Vagina (tissue), 2 donors: Measurements from ENCODE around the gene DSP. TPM values are rescaled to one million over a fixed set of nuclear protein-coding genes. Genes with fewer than 3 reads are reported as not detected.
A peak's percentile ranks its signal among the peaks of the same experiment; 100 is the strongest.

Source experiments
- DNase-seq, 2 donors: peaks; one replicate each; pipeline ENCODE4 v3.0.0-alpha.2; 2017; ENCODE audit errors: extremely low spot score in 2 of 2
- H3K27ac ChIP-seq: fragments of 200-600 bp; sonication (generic); one replicate; pipeline ENCODE4 v1.5.1; 2019
- H3K27me3 ChIP-seq: fragments of 200-600 bp; sonication (generic); one replicate; pipeline ENCODE4 v1.5.1; 2019
- H3K36me3 ChIP-seq, 2 donors: fragments of 200-600 bp; sonication (generic); one replicate each; pipeline ENCODE4 v1.5.1; 2017 to 2019
- H3K4me1 ChIP-seq: fragments of 200-600 bp; sonication (generic); one replicate; pipeline ENCODE4 v1.5.1; 2019
- H3K4me3 ChIP-seq, 2 donors: fragments of 200-600 bp; sonication (generic); 1 replicate in 1 of 2; 2 replicates in 1 of 2; pipeline ENCODE4 v1.5.1; 2016 to 2019
- H3K9me3 ChIP-seq: fragments of 200-600 bp; sonication (generic); one replicate; pipeline ENCODE4 v1.5.1; 2019
- POLR2A ChIP-seq, 2 donors: fragments of 450-650 bp; IDR thresholded peaks; one replicate each; pipeline ENCODE4 v1.6.1; 2017; ENCODE audit warnings: antibody characterized with exemption in 2 of 2, mild to moderate bottlenecking in 2 of 2, moderate library complexity in 2 of 2
- POLR2AphosphoS5 ChIP-seq, 2 donors: sonication (generic); formaldehyde crosslinking; IDR thresholded peaks; one replicate each; pipeline ENCODE4 v1.9.0; 2017; ENCODE audit warnings: antibody characterized with exemption in 2 of 2, mild to moderate bottlenecking in 2 of 2, low read depth in 1 of 2; ENCODE audit not compliant: insufficient read depth in 1 of 2
- intact Hi-C: fragments of 100-400 bp; cut with DNase I; formaldehyde crosslinking; loops from one replicate; pipeline ENCODE4 v1.15.1; 2023
- total RNA-seq: library from RNA; depleted of rRNA; stranded (reverse); fragments of >200 nt; gene quantifications from one replicate; pipeline ENCODE4 v1.2.3, GENCODE V29; 2016
- TF ChIP-seq, protein P1 (sequence below), 3 experiments: fragments of 450-650 bp in 2 of 3; fragments of 200-600 bp in 1 of 3; sonication (generic) in 1 of 3; IDR thresholded peaks; one replicate each; pipeline ENCODE4 v1.5.1; 2017 to 2019; ENCODE audit warnings: antibody characterized with exemption in 3 of 3, mild to moderate bottlenecking in 2 of 3, moderate library complexity in 2 of 3

The DSP gene
- total RNA-seq, 1 donor from 2014 or later, result 802 TPM

DNA sequence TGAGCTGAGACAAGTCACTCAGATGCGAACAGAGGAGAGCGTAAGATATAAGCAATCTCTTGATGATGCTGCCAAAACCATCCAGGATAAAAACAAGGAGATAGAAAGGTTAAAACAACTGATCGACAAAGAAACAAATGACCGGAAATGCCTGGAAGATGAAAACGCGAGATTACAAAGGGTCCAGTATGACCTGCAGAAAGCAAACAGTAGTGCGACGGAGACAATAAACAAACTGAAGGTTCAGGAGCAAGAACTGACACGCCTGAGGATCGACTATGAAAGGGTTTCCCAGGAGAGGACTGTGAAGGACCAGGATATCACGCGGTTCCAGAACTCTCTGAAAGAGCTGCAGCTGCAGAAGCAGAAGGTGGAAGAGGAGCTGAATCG lies 39.1 kb downstream of the DSP start:
- H3K4me3 ChIP-seq, result no peak overlapping the region
- H3K9me3 ChIP-seq, result no peaks in the 10 kb centered on the region
- DNase-seq, result no peak
- TF ChIP-seq POLR2AphosphoS5 (IDR thresholded peaks at IDR 0.05; ENCODE audit: insufficient read depth in 1 of 2, low read depth in 1 of 2) (no peak), POLR2A (IDR thresholded peaks at IDR 0.05) (no peak)
- TF ChIP-seq, protein P1, sequence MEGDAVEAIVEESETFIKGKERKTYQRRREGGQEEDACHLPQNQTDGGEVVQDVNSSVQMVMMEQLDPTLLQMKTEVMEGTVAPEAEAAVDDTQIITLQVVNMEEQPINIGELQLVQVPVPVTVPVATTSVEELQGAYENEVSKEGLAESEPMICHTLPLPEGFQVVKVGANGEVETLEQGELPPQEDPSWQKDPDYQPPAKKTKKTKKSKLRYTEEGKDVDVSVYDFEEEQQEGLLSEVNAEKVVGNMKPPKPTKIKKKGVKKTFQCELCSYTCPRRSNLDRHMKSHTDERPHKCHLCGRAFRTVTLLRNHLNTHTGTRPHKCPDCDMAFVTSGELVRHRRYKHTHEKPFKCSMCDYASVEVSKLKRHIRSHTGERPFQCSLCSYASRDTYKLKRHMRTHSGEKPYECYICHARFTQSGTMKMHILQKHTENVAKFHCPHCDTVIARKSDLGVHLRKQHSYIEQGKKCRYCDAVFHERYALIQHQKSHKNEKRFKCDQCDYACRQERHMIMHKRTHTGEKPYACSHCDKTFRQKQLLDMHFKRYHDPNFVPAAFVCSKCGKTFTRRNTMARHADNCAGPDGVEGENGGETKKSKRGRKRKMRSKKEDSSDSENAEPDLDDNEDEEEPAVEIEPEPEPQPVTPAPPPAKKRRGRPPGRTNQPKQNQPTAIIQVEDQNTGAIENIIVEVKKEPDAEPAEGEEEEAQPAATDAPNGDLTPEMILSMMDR (IDR thresholded peaks at IDR 0.05), result no peak
- no peaks in the 10 kb centered on the region for H3K27me3 ChIP-seq
- no peak overlapping the region for H3K27ac ChIP-seq
- peaks cover 0 to 29% of the 10 kb centered on the region in 2 donors for H3K36me3 ChIP-seq
- H3K4me1 ChIP-seq, result no peaks in the 10 kb centered on the region
- intact Hi-C loops, result no loop called here

DNA sequence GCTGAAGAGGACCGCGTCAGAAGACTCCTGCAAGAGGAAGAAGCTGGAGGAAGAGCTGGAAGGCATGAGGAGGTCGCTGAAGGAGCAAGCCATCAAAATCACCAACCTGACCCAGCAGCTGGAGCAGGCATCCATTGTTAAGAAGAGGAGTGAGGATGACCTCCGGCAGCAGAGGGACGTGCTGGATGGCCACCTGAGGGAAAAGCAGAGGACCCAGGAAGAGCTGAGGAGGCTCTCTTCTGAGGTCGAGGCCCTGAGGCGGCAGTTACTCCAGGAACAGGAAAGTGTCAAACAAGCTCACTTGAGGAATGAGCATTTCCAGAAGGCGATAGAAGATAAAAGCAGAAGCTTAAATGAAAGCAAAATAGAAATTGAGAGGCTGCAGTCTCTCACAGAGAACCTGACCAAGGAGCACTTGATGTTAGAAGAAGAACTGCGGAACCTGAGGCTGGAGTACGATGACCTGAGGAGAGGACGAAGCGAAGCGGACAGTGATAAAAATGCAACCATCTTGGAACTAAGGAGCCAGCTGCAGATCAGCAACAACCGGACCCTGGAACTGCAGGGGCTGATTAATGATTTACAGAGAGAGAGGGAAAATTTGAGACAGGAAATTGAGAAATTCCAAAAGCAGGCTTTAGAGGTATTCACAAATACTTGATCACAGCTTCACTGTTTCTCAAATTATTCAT lies 39.6 kb downstream of the DSP start:
- H3K4me3 ChIP-seq, result no peak overlapping the region
- intact Hi-C loops, result no loop called here
- DNase-seq, result no peak
- no peaks in the 10 kb centered on the region for H3K4me1 ChIP-seq
- no peak overlapping the region for H3K27ac ChIP-seq
- H3K9me3 ChIP-seq, result no peaks in the 10 kb centered on the region
- H3K27me3 ChIP-seq, result no peaks in the 10 kb centered on the region
- H3K36me3 ChIP-seq, result peaks cover 0 to 29% of the 10 kb centered on the region in 2 donors
- TF ChIP-seq, protein P1 (IDR thresholded peaks at IDR 0.05), result no peak
- TF ChIP-seq POLR2A (IDR thresholded peaks at IDR 0.05), result no peak
- peak in 1 of 2 donors; percentile 31 for TF ChIP-seq POLR2AphosphoS5 (IDR thresholded peaks at IDR 0.05; ENCODE audit: insufficient read depth in 1 of 2, low read depth in 1 of 2)

DNA sequence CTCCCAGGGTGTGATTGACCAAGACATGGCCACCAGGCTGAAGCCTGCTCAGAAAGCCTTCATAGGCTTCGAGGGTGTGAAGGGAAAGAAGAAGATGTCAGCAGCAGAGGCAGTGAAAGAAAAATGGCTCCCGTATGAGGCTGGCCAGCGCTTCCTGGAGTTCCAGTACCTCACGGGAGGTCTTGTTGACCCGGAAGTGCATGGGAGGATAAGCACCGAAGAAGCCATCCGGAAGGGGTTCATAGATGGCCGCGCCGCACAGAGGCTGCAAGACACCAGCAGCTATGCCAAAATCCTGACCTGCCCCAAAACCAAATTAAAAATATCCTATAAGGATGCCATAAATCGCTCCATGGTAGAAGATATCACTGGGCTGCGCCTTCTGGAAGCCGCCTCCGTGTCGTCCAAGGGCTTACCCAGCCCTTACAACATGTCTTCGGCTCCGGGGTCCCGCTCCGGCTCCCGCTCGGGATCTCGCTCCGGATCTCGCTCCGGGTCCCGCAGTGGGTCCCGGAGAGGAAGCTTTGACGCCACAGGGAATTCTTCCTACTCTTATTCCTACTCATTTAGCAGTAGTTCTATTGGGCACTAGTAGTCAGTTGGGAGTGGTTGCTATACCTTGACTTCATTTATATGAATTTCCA lies 43.9 kb downstream of the DSP start:
- Histone ChIP-seq H3K9me3 (no peaks in the 10 kb centered on the region), H3K27me3 (no peaks in the 10 kb centered on the region), H3K4me1 (peaks cover 10% of the 10 kb centered on the region), H3K36me3 (peaks cover 0 to 16% of the 10 kb centered on the region in 2 donors), H3K4me3 (no peak overlapping the region), H3K27ac (no peak overlapping the region)
- intact Hi-C loops, result no loop called here
- DNase-seq, result no peak
- TF ChIP-seq POLR2AphosphoS5 (IDR thresholded peaks at IDR 0.05; ENCODE audit: insufficient read depth in 1 of 2, low read depth in 1 of 2), result peak in 1 of 2 donors; percentile 48
- TF ChIP-seq POLR2A (IDR thresholded peaks at IDR 0.05), result no peak
- TF ChIP-seq, protein P1 (IDR thresholded peaks at IDR 0.05), result no peak

DNA sequence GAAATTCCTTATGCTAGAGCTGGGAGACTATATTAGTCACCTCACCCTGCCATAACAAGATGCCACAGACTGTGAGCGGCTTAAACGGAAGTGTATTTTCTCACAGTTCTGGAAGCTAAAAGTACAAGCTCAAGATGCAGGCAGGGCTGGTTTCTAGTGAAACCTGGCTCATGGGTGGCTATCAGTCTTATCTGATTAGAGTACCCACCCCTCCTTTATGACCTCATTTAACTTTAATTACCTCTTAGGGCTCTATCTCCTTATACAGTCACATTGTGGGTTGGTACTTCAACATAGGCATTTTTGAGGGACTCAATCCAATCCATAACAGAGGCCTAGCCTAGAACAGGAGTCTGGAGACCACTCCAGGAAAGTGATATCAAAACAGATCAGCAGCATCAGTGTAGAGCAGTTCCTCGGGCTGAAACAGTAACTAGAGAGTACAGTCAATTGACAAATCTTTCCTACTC lies 46.2 kb downstream of the DSP start:
- H3K36me3 ChIP-seq, result peaks cover 0 to 13% of the 10 kb centered on the region in 2 donors
- no peak overlapping the region for H3K4me3 ChIP-seq
- TF ChIP-seq, protein P1 (IDR thresholded peaks at IDR 0.05), result no peak
- TF ChIP-seq POLR2A (IDR thresholded peaks at IDR 0.05) (no peak), POLR2AphosphoS5 (IDR thresholded peaks at IDR 0.05; ENCODE audit: insufficient read depth in 1 of 2, low read depth in 1 of 2) (no peak)
- no peak for DNase-seq
- H3K27ac ChIP-seq, result no peak overlapping the region
- no peaks in the 10 kb centered on the region for H3K9me3 ChIP-seq
- intact Hi-C loops, result no loop called here
- no peaks in the 10 kb centered on the region for H3K27me3 ChIP-seq
- peaks cover 32% of the 10 kb centered on the region for H3K4me1 ChIP-seq

DNA sequence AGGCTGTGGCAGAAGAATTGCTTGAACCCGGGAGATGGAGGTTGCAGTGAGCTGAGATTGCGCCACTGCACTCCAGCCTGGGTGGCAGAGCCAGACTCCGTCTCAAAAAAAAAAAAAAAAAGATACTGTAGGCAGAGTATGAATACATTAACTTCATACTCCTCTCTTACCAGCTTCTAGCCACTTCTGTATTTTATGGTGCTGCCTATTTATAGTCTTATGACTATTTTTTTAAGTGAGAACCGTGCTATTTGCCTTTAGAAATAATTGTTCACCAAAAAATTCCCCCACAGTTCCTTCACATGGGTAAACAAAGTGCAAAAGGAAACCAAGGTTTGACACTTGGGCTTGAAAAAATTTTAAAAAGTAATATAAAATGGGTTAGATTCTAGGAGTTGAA lies 47.0 kb downstream of the DSP start:
- intact Hi-C loops, result no loop called here
- H3K27ac ChIP-seq, result no peak overlapping the region
- TF ChIP-seq, protein P1 (IDR thresholded peaks at IDR 0.05), result no peak
- TF ChIP-seq POLR2A (IDR thresholded peaks at IDR 0.05), result no peak
- no peak for TF ChIP-seq POLR2AphosphoS5 (IDR thresholded peaks at IDR 0.05; ENCODE audit: insufficient read depth in 1 of 2, low read depth in 1 of 2)

More for the DNA sequence above, 47.0 kb downstream of the DSP start:
- DNase-seq, result no peak
- Histone ChIP-seq H3K27me3 (no peaks in the 10 kb centered on the region), H3K4me3 (no peak overlapping the region), H3K9me3 (no peaks in the 10 kb centered on the region), H3K4me1 (peaks cover 34% of the 10 kb centered on the region), H3K36me3 (peaks cover 0 to 5% of the 10 kb centered on the region in 2 donors)
